ENCODE measurements around the gene GPC5. TPM values are rescaled to one million over a fixed set of nuclear protein-coding genes. Genes with fewer than 3 reads are reported as not detected.

The GPC5 gene
- total and polyA plus RNA-seq, 2 of the 13 experiments (the other 11 are each of a cell fraction or from before 2014, with no cell fraction given) = 0.02 to 0.07 TPM

DNA sequence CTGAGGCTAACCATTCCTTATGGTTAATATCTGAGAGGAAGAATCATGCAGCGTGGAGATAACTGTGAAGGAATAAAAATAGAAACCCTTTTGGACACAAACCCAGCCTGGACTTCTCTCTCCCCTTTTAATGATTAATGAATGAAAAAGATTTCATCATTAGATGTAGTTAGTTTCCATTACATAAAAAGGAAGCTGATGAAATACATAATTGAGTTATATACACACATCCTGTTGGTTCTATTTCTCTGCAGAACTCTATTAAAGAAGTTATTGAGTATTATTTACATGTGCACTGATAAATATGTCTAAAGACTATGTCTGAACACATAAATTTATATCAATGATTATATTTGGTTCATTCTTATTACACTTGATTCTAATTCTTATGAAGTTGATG is 465.3 kb downstream of the GPC5 start (continued):
- TF ChIP-seq, protein P1, sequence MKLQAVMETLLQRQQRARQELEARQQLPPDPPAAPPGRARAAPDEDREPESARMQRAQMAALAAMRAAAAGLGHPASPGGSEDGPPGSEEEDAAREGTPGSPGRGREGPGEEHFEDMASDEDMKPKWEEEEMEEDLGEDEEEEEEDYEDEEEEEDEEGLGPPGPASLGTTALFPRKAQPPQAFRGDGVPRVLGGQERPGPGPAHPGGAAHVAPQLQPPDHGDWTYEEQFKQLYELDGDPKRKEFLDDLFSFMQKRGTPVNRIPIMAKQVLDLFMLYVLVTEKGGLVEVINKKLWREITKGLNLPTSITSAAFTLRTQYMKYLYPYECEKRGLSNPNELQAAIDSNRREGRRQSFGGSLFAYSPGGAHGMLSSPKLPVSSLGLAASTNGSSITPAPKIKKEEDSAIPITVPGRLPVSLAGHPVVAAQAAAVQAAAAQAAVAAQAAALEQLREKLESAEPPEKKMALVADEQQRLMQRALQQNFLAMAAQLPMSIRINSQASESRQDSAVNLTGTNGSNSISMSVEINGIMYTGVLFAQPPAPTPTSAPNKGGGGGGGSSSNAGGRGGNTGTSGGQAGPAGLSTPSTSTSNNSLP (IDR thresholded peaks at IDR 0.05; ENCODE audit: low read depth, low read length) = no peak

DNA sequence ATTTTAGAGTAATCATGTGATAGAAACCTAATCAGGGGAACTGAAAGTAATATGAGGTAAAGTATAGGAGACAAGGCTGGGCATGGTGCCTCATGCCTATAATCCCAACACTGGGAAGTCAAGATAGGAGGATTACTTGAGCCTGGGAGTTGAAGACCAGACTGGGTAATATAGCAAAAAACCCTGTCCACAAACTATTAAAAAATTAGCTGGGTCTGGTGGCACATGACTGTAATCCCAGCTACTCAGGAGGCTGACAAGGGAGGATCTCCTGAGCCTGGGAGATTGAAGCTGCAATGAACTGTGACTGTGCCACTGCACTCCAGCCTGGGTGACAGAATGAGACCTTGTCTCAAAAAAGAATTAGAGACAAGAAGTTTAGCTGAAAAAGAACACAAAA is 469.9 kb downstream of the GPC5 start:
- DNase-seq (ENCODE audit: low spot score) (no peak), ATAC-seq (no peak), FAIRE-seq (no peak)
- Histone ChIP-seq H3K4me3 (replicated peaks in 1 of 3; ENCODE audit: insufficient read depth in 1 of 3, low read depth in 2 of 3, low read length in 3 of 3) (no peak overlapping the region), H3K79me2 (ENCODE audit: insufficient read depth, low read length) (no peaks in the 10 kb centered on the region), H3K36me3 (replicated peaks in 1 of 2; ENCODE audit: control insufficient read depth in 1 of 2, insufficient read depth in 2 of 2, low read length in 2 of 2) (no peaks in the 10 kb centered on the region), H2AFZ (ENCODE audit: low read length) (no peak overlapping the region), H3K4me2 (ENCODE audit: low read depth, low read length) (no peak overlapping the region), H3K9me3 (ENCODE audit: low read length) (no peaks in the 10 kb centered on the region), H3K27me3 (ENCODE audit: control insufficient read depth in 1 of 2, insufficient read depth in 2 of 2, low read length in 2 of 2) (no peaks in the 10 kb centered on the region), H3K27ac (ENCODE audit: extremely low read length, insufficient read depth, low read length) (no peak overlapping the region), H4K20me1 (ENCODE audit: insufficient read depth, low read length) (no peaks in the 10 kb centered on the region), H3K4me1 (ENCODE audit: insufficient read depth, low read length) (no peaks in the 10 kb centered on the region), H3K9ac (ENCODE audit: insufficient read depth, low read depth, low read length) (no peak overlapping the region)
- CTCF ChIA-PET (ENCODE audit: low intra/inter-chr PET ratio, low total read pairs) = no interaction called here
- TF ChIP-seq PHF20 (CRISPR knock-in tag; IDR thresholded peaks at IDR 0.05) (no peak), PAF1 (CRISPR knock-in tag; IDR thresholded peaks at IDR 0.05) (no peak), REXO4 (CRISPR knock-in tag; IDR thresholded peaks at IDR 0.05; ENCODE audit: borderline replicate concordance) (no peak), RORA (CRISPR knock-in tag; IDR thresholded peaks at IDR 0.05) (no peak), ZNF703 (CRISPR knock-in tag; IDR thresholded peaks at IDR 0.05; ENCODE audit: borderline replicate concordance) (no peak), KLF11 (CRISPR knock-in tag; IDR thresholded peaks at IDR 0.05) (no peak), IRF2 (CRISPR knock-in tag; IDR thresholded peaks at IDR 0.05) (no peak)
- TF ChIP-seq, protein P2, sequence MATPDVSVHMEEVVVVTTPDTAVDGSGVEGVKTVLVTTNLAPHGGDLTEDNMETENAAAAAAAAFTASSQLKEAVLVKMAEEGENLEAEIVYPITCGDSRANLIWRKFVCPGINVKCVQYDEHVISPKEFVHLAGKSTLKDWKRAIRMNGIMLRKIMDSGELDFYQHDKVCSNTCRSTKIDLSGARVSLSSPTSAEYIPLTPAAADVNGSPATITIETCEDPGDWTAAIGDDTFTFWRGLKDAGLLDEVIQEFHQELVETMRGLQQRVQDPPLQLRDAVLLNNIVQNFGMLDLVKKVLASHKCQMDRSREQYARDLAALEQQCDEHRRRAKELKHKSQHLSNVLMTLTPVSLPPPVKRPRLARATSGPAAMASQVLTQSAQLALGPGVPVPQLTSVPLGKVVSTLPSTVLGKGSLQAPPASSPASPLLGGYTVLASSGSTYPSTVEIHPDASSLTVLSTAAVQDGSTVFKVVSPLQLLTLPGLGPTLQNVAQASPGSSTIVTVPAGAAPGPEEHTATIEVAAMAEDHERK (CRISPR knock-in tag; IDR thresholded peaks at IDR 0.05; ENCODE audit: low read depth) = no peak
- TF ChIP-seq, protein P3, sequence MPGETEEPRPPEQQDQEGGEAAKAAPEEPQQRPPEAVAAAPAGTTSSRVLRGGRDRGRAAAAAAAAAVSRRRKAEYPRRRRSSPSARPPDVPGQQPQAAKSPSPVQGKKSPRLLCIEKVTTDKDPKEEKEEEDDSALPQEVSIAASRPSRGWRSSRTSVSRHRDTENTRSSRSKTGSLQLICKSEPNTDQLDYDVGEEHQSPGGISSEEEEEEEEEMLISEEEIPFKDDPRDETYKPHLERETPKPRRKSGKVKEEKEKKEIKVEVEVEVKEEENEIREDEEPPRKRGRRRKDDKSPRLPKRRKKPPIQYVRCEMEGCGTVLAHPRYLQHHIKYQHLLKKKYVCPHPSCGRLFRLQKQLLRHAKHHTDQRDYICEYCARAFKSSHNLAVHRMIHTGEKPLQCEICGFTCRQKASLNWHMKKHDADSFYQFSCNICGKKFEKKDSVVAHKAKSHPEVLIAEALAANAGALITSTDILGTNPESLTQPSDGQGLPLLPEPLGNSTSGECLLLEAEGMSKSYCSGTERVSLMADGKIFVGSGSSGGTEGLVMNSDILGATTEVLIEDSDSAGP (CRISPR knock-in tag; IDR thresholded peaks at IDR 0.05; ENCODE audit: borderline replicate concordance) = no peak
- intact Hi-C loops (cut with micrococcal nuclease; ENCODE audit: unreplicated experiment) (no loop called here), in situ Hi-C loops (cut with HindIII; ENCODE audit: extremely low pct_ligation_motif_present, low pct_unique_long_range_greater_than_20kb) (no loop called here)
- POLR2A ChIA-PET = no interaction called here
- no TSS peak for BruUV-seq (replicated peaks)

Measured in HepG2 (cell line).